GM18909 (cell line): ENCODE results near the gene SEPTIN5.
A peak's percentile ranks its signal among the peaks of the same experiment; 100 is the strongest.
"Not testable (repeated sequence)": the region's sequence is repeated elsewhere in the genome, so short reads cannot be mapped to it uniquely, and the experiment has no call there.

ENCODE experiments used
- ATAC-seq: cut with Tn5 transposase; IDR thresholded peaks from one replicate; pipeline ENCODE4 v1.9.1; 2021; ENCODE audit warnings: mild to moderate bottlenecking; ENCODE audit not compliant: unreplicated experiment, poor library complexity

Gene SEPTIN5

DNA sequence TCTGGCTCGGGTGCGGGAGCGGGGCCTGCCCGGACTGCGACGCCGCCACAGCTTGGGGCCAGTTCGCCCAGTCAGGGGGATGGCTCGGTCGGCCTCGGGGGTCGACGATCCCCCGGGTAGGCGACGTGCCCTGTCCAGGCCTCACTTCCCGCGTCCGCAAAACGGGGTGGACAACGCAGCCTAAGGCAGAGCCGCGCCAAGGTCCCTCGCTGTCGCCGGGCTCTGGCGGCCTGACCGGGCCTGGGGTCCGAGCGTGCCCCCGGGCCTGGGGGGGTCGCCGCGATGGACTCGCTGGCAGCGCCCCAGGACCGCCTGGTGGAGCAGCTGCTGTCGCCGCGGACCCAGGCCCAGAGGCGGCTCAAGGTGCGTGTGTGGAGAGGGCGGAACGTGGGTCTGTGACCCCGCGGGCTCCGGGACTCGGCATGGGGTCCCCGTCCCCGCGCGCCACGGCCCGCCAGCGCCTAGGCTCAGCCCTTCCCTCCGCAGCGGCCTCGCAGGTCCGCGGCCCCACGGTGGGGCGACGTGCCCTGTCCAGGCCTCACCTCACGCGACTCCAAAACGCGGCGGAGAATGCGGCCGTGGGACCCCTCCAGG is 4.2 kb downstream of the SEPTIN5 start:
- peak; percentile 2 for ATAC-seq

DNA sequence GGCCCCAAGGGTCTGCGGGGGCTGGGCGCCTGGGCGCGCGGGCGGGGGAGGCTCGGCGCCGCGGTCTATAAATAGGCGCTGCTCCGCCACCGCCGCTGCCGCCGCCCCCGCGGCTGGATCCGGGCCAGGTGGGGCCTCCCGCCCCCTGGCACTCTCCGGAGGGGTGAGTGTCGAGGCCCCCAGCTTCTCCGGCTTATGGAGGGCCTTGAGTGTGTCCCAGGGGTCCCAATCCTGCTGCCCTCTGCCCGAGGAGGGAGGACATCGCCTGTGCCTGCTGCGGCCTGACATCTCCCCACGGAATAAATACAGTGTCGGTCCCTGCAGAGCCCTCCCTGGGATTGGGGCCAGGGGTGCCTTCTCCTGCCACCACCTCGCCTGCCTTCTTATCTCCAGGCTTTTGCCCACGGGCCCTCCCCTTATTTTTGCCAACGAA is 4.8 kb downstream of the SEPTIN5 start:
- no peak for ATAC-seq

- no peak for ATAC-seq
Observed at GRCh38 chr22:19719488-19720021, 5.3 kb downstream of the SEPTIN5 start.

- no peak for ATAC-seq
Observed at GRCh38 chr22:19720150-19720827, 6.0 kb downstream of the SEPTIN5 start.

DNA sequence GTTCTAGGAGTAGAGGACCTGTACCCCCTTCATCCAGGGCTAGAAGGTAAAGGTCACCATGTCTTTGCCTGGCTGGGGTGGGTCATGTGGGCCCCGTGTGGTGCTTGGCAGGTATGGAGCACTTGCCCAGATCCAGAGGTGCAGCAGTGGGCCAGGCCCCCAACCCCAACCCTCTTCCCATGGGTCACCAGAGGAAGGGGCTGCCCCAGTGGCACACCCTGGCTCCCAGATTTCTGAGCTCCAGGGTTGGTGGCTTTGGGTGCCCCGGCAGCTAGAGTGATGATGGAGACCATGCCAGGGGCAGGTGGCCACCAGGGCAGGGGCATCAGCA is 6.7 kb downstream of the SEPTIN5 start:
- no peak for ATAC-seq

GRCh38 chr22:19721330-19722177 is 7.3 kb downstream of the SEPTIN5 start:
- ATAC-seq, result no peak

GRCh38 chr22:19722178-19722981 is 8.1 kb downstream of the SEPTIN5 start:
- no peak for ATAC-seq

GRCh38 chr22:19722982-19723231 is 8.6 kb downstream of the SEPTIN5 start:
- ATAC-seq, result no peak

DNA sequence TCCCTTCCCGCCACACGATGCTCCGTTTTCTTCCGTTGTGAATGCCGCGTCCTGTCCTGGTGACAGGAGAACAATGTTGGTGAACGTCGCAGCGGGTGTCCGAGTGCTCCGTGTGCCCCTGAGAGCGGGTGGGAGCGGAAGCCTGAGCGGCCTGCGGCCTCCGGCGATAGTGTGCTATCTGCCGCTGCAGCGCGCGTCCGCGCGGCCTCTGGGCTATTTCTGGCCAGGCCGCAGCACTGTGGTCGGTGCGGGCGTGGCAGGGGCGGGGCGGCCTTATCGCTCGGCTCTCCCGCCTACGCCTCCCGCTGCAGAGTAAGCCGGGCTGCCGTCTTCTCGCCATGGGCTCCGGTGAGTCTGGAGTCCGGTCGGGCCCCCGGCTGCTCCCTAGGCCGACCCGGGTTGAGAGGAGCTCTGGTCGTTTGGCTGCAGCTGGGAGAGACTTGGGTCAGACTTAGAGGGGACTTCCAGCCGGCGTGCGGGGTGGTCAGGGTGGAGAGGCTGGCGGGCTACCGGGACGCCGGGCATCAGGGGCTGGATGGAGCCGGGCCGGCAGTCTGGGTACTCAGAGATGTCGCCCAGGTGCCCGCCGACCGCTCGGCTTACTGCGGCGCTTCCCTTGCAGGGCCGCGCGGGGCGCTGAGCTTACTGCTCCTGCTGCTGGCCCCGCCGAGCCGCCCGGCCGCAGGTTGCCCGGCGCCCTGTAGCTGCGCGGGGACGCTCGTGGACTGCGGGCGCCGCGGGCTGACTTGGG is 9.1 kb downstream of the SEPTIN5 start, which contains the start of gene GP1BB:
Gene GP1BB (plus strand): TSS at position 308 of the 751 bp plus-strand sequence. CDS start 31 bp downstream, at position 339.
- ATAC-seq, result no peak

GRCh38 chr22:19723983-19724827 is 9.9 kb downstream of the SEPTIN5 start:
- no peak for ATAC-seq

DNA sequence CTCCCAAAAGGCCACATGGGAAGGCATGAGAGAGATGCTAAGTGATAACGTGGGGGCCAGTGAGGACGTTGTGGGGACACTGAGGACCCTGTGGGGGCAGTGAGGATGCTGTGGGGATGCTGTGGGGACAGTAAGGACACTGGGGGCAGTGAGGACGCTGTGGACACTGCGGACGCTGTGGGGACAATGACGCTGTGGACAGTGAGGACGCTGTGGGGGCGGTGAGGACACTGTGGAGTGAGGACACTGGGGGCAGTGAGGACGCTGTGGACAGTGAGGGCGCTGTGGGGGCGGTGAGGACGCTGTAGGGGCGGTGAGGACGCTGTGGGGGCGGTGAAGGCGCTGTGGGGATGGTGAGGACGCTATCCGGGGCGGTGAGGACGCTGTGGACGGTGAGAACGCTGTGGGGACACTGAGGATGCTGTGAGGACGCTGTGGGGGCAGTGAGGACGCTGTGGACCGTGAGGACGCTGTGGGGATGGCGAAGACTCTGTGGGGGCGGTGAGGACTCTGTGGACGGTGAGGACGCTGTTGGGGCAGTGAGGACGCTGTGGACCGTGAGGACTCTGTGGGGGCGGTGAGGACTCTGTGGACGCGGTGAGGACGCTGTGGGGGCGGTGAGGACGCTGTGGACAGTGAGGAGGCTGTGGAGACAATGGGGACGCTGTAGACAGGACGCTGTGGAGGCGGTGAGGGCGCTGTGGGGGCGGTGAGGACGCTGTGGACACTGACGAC is 10.8 kb downstream of the SEPTIN5 start:
- ATAC-seq, result no peak

GRCh38 chr22:19726064-19726788 is 11.9 kb downstream of the SEPTIN5 start:
- ATAC-seq, result not testable (repeated sequence)

DNA sequence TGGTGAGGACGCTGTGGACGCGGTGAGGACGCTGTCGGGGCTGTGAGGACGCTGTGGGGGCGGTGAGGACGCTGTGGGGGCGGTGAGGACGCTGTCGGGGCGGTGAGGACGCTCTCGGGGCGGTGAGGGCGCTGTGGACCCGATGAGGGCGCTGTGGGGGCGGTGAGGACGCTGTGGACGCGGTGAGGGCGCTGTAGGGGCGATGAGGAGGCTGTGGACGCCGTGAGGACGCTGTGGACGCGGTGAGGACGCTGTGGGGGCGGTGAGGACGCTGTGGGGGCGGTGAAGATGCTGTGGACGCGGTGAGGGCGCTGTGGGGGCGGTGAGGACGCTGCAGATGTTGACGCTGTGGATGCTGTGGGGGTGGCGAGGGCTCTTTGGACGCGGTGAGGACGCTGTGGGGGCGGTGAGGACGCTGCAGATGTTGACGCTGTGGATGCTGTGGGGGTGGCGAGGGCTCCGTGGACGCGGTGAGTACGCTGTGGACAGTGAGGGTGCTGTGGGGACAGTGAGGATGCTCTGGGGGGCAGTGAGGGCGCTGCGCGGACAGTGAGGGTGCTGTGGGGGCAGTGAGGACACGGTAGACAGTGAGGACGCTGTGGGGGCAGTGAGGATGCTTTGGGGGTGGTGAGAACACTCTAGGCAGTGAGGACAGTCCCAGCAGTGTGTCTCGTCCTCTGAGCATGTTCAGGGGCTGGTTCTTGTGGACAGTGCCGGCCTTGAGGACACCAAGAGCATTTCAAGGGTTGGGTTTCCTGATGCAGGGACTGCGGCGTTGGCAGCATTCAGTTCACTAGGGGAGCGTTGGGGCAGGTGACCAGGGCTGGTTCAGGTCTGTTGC is 13.2 kb downstream of the SEPTIN5 start:
- no peak for ATAC-seq

GRCh38 chr22:19728271-19728670 is 14.0 kb downstream of the SEPTIN5 start:
- ATAC-seq, result no peak

GRCh38 chr22:19728836-19729235 is 14.5 kb downstream of the SEPTIN5 start:
- ATAC-seq, result no peak

DNA sequence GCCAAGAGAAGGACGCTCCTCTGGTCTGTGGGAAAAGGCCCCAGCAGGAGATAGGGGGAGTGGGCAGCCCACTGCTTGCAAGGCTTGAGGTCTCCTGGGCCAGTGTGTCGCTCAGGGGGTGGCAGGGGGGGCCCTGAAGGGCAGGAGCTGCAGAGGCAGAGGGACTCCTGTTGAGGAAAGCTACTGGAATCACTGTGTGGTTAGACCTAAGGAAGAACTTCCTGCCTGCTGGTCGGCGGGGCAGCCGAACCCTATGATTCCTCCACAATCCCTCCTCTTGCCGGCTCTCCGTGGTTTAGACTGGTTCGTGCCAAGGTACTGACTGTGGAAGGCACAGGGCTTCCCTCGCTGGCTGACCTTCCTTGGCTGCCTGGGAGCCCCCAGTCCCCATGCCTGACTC is 15.2 kb downstream of the SEPTIN5 start:
- no peak for ATAC-seq

DNA sequence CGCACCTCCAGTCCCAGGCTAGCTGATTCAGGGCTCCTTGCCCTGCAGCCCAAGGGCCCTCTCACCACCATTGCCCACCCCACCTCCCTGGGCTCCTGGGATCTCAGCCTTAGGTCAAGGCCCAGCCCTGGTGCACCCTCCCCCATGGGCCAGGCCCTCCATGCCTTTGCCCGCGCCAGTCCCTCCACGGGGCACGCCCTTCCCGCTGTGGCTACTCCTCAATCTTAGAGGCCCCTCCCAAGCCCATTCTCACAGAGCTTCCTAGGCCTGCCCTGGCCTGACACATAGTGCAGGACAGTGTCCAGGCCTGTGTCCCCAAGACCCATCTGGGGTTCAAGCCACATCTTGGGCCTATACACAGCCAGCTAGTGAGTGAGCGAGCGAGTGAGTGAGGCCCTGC is 15.9 kb downstream of the SEPTIN5 start:
- no peak for ATAC-seq
